Duodenal mucosa (tissue), 2 donors: Measurements from ENCODE around the gene CAPN6.

Experiments
- H3K27ac ChIP-seq: one replicate; pipeline ENCODE4 v1.7.0; 2013; ENCODE audit warnings: low read depth, low read length
- H3K27me3 ChIP-seq, 2 donors: one replicate each; pipeline ENCODE4 v1.7.0; 2013; ENCODE audit warnings: low read length in 2 of 2, control low read depth in 1 of 2; ENCODE audit not compliant: insufficient read depth in 2 of 2, control insufficient read depth in 1 of 2
- H3K36me3 ChIP-seq, 2 donors: one replicate each; pipeline ENCODE4 v1.7.0; 2013; ENCODE audit warnings: low read length in 2 of 2, control low read depth in 1 of 2; ENCODE audit not compliant: insufficient read depth in 2 of 2, control insufficient read depth in 1 of 2
- H3K4me1 ChIP-seq, 2 donors: one replicate each; pipeline ENCODE4 v1.7.0; 2013; ENCODE audit warnings: low read length in 2 of 2, control low read depth in 1 of 2; ENCODE audit not compliant: insufficient read depth in 2 of 2, control insufficient read depth in 1 of 2
- H3K4me3 ChIP-seq, 2 donors: one replicate each; pipeline ENCODE4 v1.7.0; 2013; ENCODE audit warnings: low read length in 2 of 2, low read depth in 1 of 2
- H3K9ac ChIP-seq, 2 donors: one replicate each; pipeline ENCODE4 v1.7.0; 2013; ENCODE audit warnings: low read length in 2 of 2, low read depth in 1 of 2
- H3K9me3 ChIP-seq, 2 donors: one replicate each; pipeline ENCODE4 v1.7.0; 2013; ENCODE audit warnings: low read length in 2 of 2, control low read depth in 1 of 2; ENCODE audit not compliant: control insufficient read depth in 1 of 2

CAPN6 gene

GRCh38 chrX:111207851-111208250 lies 62.4 kb downstream of the CAPN6 start:
- H3K9me3 ChIP-seq: no peaks in the 10 kb centered on the region
- H3K36me3 ChIP-seq: no peaks in the 10 kb centered on the region
- H3K27ac ChIP-seq: no peak overlapping the region
- H3K4me1 ChIP-seq: no peaks in the 10 kb centered on the region
- no peak overlapping the region for H3K4me3 ChIP-seq
- no peaks in the 10 kb centered on the region for H3K27me3 ChIP-seq
- H3K9ac ChIP-seq: no peak overlapping the region

- Histone ChIP-seq H3K4me3 (no peak overlapping the region), H3K27ac (no peak overlapping the region), H3K27me3 (no peaks in the 10 kb centered on the region), H3K36me3 (no peaks in the 10 kb centered on the region), H3K9me3 (no peaks in the 10 kb centered on the region), H3K4me1 (no peaks in the 10 kb centered on the region), H3K9ac (no peak overlapping the region)
These were observed 70.0 kb downstream of the CAPN6 start for GRCh38 chrX:111200327-111200726.

GRCh38 chrX:111199505-111199904 lies 70.8 kb downstream of the CAPN6 start:
- no peaks in the 10 kb centered on the region for H3K36me3 ChIP-seq
- H3K27me3 ChIP-seq: no peaks in the 10 kb centered on the region
- no peak overlapping the region for H3K4me3 ChIP-seq
- H3K27ac ChIP-seq: no peak overlapping the region
- no peaks in the 10 kb centered on the region for H3K4me1 ChIP-seq
- H3K9ac ChIP-seq: no peak overlapping the region
- no peaks in the 10 kb centered on the region for H3K9me3 ChIP-seq
